HepG2 (cell line): Measurements from ENCODE around the gene RBM23. TPM values are rescaled to one million over a fixed set of nuclear protein-coding genes. Genes with fewer than 3 reads are reported as not detected.

Source experiments
- ARID2 ChIP-seq: sonication (generic); formaldehyde crosslinking; IDR thresholded peaks from 2 replicates; pipeline ENCODE4 v1.8.1; 2022; ENCODE audit warnings: mild to moderate bottlenecking, missing genetic modification reagents, borderline replicate concordance
- HNF4G ChIP-seq, 2 experiments: sonication (generic) in 1 of 2; formaldehyde crosslinking in 1 of 2; IDR thresholded peaks; 2 replicates each; pipeline versions ENCODE4 v1.4.0 to v1.6.1; 2011 to 2020; ENCODE audit warnings: borderline replicate concordance in 2 of 2, low read depth in 2 of 2, mild to moderate bottlenecking in 2 of 2, low read length in 1 of 2, missing genetic modification reagents in 1 of 2, moderate library complexity in 1 of 2
- HNRNPLL ChIP-seq: fragments of 200-400 bp; formaldehyde crosslinking; IDR thresholded peaks from 2 replicates; pipeline ENCODE4 v1.6.1; 2017; ENCODE audit warnings: mild to moderate bottlenecking, low read depth, low read length; ENCODE audit not compliant: poor library complexity, severe bottlenecking
- IRF2 ChIP-seq: IDR thresholded peaks from 2 replicates; pipeline ENCODE4 v1.6.1; 2018; ENCODE audit warnings: missing genetic modification reagents, missing compliant biosample characterization
- ISL2 ChIP-seq: sonication (generic); formaldehyde crosslinking; IDR thresholded peaks from 2 replicates; pipeline ENCODE4 v1.5.0; 2020; ENCODE audit warnings: missing genetic modification reagents
- RAD21 ChIP-seq: fragments of 450-650 bp; formaldehyde crosslinking; IDR thresholded peaks from 2 replicates; pipeline ENCODE4 v1.5.0; 2020; ENCODE audit warnings: mild to moderate bottlenecking
- RBM39 ChIP-seq: fragments of 200-400 bp; formaldehyde crosslinking; IDR thresholded peaks from one replicate; pipeline ENCODE4 v1.6.1; 2018; ENCODE audit warnings: antibody characterized with exemption, mild to moderate bottlenecking, low read depth, low read length; ENCODE audit not compliant: poor library complexity, severe bottlenecking
- RFXANK ChIP-seq: IDR thresholded peaks from 2 replicates; pipeline ENCODE4 v1.6.1; 2016
- SALL2 ChIP-seq: sonication (generic); formaldehyde crosslinking; IDR thresholded peaks from 2 replicates; pipeline ENCODE4 v1.8.1; 2023; ENCODE audit warnings: mild to moderate bottlenecking, missing genetic modification reagents, inconsistent platforms
- SNAI1 ChIP-seq: sonication (generic); formaldehyde crosslinking; IDR thresholded peaks from 2 replicates; pipeline ENCODE4 v1.5.0; 2020; ENCODE audit warnings: mild to moderate bottlenecking, missing genetic modification reagents, borderline replicate concordance
- SP5 ChIP-seq: IDR thresholded peaks from 2 replicates; pipeline ENCODE4 v1.6.1; 2016; ENCODE audit warnings: low read depth, borderline replicate concordance
- ZNF382 ChIP-seq: sonication (generic); formaldehyde crosslinking; IDR thresholded peaks from 2 replicates; pipeline ENCODE4 v1.5.0; 2020; ENCODE audit warnings: missing genetic modification reagents, mild to moderate bottlenecking, borderline replicate concordance
- polyA plus RNA-seq, 8 experiments: library from polyadenylated mRNA; depleted of rRNA in 3 of 8; stranded (reverse) in 7 of 8; unstranded in 1 of 8; fragments of >200 nt; fragmentation: Illumina TruSeq in 4 of 8; extraction: Trizol in 4 of 8; gene quantifications; 2 replicates each; pipeline versions ENCODE4 v1.2.1 to v1.2.3, GENCODE V29; 2011 to 2016; ENCODE audit warnings: low read depth in 4 of 8, missing spikeins in 1 of 8, mixed read lengths in 1 of 8; ENCODE audit not compliant: insufficient read depth in 1 of 8
- total RNA-seq, 5 experiments: library from RNA; depleted of rRNA; stranded (reverse); fragments of >200 nt; fragmentation: Illumina TruSeq; extraction: Trizol; gene quantifications; 2 replicates each; pipeline ENCODE4 v1.2.3, GENCODE V29; 2016; ENCODE audit warnings: low read depth in 1 of 5
- TF ChIP-seq, protein P1 (sequence below), 2 experiments: sonication (generic) in 1 of 2; formaldehyde crosslinking in 1 of 2; IDR thresholded peaks; 2 replicates each; pipeline versions ENCODE4 v1.5.1 to v1.6.1; 2011 to 2020; ENCODE audit warnings: borderline replicate concordance in 1 of 2, low read depth in 1 of 2, low read length in 1 of 2, mild to moderate bottlenecking in 1 of 2, missing genetic modification reagents in 1 of 2, moderate library complexity in 1 of 2
- TF ChIP-seq, protein P2 (sequence below): sonication (generic); formaldehyde crosslinking; IDR thresholded peaks from 2 replicates; pipeline ENCODE4 v1.5.0; 2020; ENCODE audit warnings: mild to moderate bottlenecking, missing genetic modification reagents
- TF ChIP-seq, protein P3 (sequence below): sonication (generic); formaldehyde crosslinking; IDR thresholded peaks from 2 replicates; pipeline ENCODE4 v1.9.0; 2021; ENCODE audit warnings: missing genetic modification reagents, borderline replicate concordance
- TF ChIP-seq, protein P4 (sequence below): sonication (generic); formaldehyde crosslinking; IDR thresholded peaks from 2 replicates; pipeline ENCODE4 v1.4.0; 2020; ENCODE audit warnings: missing genetic modification reagents

Gene RBM23
- total and polyA plus RNA-seq, 2 of the 13 experiments (the other 11 are each of a cell fraction or from before 2014, with no cell fraction given) = 1.5 to 2.1 TPM

DNA sequence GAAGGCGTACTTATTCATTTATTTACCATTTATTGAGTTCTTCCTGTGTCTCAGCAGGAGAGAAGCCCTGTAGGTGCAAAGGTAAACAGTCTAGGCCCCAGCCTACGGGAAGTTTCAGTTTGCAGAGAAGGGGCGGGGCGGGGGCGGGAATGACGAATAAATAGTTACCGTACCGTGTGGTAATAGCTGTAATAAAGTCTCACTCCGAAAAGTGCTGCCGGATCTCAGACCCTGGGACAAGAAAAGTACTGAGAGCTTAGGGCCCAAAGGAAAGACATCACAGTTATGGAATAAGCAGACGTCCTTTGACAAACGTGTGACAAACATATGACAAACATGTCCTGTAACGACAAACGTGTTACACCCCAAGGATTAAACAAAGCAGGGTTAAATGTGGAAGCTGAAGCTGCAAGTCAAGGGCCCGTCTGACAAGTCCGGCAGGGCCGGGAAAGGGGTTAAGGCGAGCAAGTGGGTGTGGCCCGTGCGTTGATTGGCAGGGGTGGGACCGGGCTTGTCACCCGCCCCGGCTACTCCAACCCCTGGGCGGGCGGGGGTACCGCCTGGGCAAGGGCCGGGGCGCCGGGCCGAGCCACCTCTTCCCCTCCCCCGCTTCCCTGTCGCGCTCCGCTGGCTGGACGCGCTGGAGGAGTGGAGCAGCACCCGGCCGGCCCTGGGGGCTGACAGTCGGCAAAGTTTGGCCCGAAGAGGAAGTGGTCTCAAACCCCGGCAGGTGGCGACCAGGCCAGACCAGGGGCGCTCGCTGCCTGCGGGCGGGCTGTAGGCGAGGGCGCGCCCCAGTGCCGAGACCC lies 47.5 kb downstream of the RBM23 start, which contains the start of gene LRP10 (continued):
- peak; percentile 98 for TF ChIP-seq SNAI1 (CRISPR knock-in tag)
- TF ChIP-seq, protein P1, sequence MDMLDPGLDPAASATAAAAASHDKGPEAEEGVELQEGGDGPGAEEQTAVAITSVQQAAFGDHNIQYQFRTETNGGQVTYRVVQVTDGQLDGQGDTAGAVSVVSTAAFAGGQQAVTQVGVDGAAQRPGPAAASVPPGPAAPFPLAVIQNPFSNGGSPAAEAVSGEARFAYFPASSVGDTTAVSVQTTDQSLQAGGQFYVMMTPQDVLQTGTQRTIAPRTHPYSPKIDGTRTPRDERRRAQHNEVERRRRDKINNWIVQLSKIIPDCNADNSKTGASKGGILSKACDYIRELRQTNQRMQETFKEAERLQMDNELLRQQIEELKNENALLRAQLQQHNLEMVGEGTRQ (IDR thresholded peaks at IDR 0.05; ENCODE audit: low read depth, low read length) = no peak
- TF ChIP-seq, protein P1 (CRISPR knock-in tag; IDR thresholded peaks at IDR 0.05; ENCODE audit: borderline replicate concordance) = peak; percentile 48; the same call in 1 of the 2 replicates
- peak; percentile 53; the same call in 1 of the 2 replicates for TF ChIP-seq RFXANK (CRISPR knock-in tag)
- peak; percentile 68 for TF ChIP-seq ISL2 (CRISPR knock-in tag)
- TF ChIP-seq, protein P2, sequence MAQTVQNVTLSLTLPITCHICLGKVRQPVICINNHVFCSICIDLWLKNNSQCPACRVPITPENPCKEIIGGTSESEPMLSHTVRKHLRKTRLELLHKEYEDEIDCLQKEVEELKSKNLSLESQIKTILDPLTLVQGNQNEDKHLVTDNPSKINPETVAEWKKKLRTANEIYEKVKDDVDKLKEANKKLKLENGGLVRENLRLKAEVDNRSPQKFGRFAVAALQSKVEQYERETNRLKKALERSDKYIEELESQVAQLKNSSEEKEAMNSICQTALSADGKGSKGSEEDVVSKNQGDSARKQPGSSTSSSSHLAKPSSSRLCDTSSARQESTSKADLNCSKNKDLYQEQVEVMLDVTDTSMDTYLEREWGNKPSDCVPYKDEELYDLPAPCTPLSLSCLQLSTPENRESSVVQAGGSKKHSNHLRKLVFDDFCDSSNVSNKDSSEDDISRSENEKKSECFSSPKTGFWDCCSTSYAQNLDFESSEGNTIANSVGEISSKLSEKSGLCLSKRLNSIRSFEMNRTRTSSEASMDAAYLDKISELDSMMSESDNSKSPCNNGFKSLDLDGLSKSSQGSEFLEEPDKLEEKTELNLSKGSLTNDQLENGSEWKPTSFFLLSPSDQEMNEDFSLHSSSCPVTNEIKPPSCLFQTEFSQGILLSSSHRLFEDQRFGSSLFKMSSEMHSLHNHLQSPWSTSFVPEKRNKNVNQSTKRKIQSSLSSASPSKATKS (CRISPR knock-in tag) = no peak
- TF ChIP-seq, protein P3, sequence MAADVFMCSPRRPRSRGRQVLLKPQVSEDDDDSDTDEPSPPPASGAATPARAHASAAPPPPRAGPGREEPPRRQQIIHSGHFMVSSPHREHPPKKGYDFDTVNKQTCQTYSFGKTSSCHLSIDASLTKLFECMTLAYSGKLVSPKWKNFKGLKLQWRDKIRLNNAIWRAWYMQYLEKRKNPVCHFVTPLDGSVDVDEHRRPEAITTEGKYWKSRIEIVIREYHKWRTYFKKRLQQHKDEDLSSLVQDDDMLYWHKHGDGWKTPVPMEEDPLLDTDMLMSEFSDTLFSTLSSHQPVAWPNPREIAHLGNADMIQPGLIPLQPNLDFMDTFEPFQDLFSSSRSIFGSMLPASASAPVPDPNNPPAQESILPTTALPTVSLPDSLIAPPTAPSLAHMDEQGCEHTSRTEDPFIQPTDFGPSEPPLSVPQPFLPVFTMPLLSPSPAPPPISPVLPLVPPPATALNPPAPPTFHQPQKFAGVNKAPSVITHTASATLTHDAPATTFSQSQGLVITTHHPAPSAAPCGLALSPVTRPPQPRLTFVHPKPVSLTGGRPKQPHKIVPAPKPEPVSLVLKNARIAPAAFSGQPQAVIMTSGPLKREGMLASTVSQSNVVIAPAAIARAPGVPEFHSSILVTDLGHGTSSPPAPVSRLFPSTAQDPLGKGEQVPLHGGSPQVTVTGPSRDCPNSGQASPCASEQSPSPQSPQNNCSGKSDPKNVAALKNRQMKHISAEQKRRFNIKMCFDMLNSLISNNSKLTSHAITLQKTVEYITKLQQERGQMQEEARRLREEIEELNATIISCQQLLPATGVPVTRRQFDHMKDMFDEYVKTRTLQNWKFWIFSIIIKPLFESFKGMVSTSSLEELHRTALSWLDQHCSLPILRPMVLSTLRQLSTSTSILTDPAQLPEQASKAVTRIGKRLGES = 0 out of 2 replicates have a peak, but pooled peaks have one; percentile 54
- peak; percentile 78 for TF ChIP-seq IRF2
- TF ChIP-seq RAD21 (CRISPR knock-in tag) = peak; percentile 73; the same call in 1 of the 2 replicates
- peak; percentile 81 for TF ChIP-seq HNRNPLL
- TF ChIP-seq RBM39 = peak; percentile 98
- TF ChIP-seq, protein P4, sequence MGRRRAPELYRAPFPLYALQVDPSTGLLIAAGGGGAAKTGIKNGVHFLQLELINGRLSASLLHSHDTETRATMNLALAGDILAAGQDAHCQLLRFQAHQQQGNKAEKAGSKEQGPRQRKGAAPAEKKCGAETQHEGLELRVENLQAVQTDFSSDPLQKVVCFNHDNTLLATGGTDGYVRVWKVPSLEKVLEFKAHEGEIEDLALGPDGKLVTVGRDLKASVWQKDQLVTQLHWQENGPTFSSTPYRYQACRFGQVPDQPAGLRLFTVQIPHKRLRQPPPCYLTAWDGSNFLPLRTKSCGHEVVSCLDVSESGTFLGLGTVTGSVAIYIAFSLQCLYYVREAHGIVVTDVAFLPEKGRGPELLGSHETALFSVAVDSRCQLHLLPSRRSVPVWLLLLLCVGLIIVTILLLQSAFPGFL (CRISPR knock-in tag) = 0 out of 2 replicates have a peak, but pooled peaks have one; percentile 24
- peak; percentile 89; the same call in 1 of the 2 replicates for TF ChIP-seq ARID2 (CRISPR knock-in tag)
- TF ChIP-seq HNF4G (IDR thresholded peaks at IDR 0.05; ENCODE audit: borderline replicate concordance, low read depth, low read length) = peak; percentile 64; the same call in 1 of the 2 replicates
- peak; percentile 48 for TF ChIP-seq HNF4G (CRISPR knock-in tag; IDR thresholded peaks at IDR 0.05; ENCODE audit: borderline replicate concordance, low read depth)
- peak; percentile 81; the same call in 1 of the 2 replicates for TF ChIP-seq SALL2 (CRISPR knock-in tag)
- peak; percentile 96 for TF ChIP-seq SP5 (CRISPR knock-in tag)
- no peak for TF ChIP-seq ZNF382 (CRISPR knock-in tag)
